ENCODE data around the gene ATF2. TPM values are rescaled to one million over a fixed set of nuclear protein-coding genes. Genes with fewer than 3 reads are reported as not detected.

Gene ATF2
- total and polyA plus RNA-seq, 2 donors (not counting 1 experiment from before 2014, with no cell fraction given) = 23.6 to 66.8 TPM

- H3K4me1 ChIP-seq (ENCODE audit: control insufficient read depth in 2 of 2, insufficient read depth in 2 of 2, low read length in 2 of 2) = peaks cover 0 to 5% of the 10 kb centered on the region in 2 donors
- Mint-ChIP-seq H3K27ac (no peak overlapping the region), H3K27me3 (no peaks in the 10 kb centered on the region), H3K4me1 (peaks cover 22% of the 10 kb centered on the region), H3K4me3 (no peak overlapping the region), H3K9me3 (ENCODE audit: insufficient read depth) (no peaks in the 10 kb centered on the region)
- peaks cover 14% of the 10 kb centered on the region for H4K20me1 ChIP-seq (ENCODE audit: control insufficient read depth, insufficient read depth, low read length, poor library complexity, severe bottlenecking)
- no peak overlapping the region for H2AFZ ChIP-seq (ENCODE audit: insufficient read depth, low read depth, low read length, poor library complexity, severe bottlenecking)
- DNase-seq = no peak
- no peak overlapping the region for H3K27ac ChIP-seq (ENCODE audit: low read length in 2 of 2)
- H3K27me3 ChIP-seq (replicated peaks in 1 of 4; ENCODE audit: control extremely low read depth in 1 of 4, control insufficient read depth in 3 of 4, insufficient read depth in 4 of 4, low read length in 3 of 4) = no peaks in the 10 kb centered on the region
- no peak overlapping the region for H3K4me2 ChIP-seq (replicated peaks; ENCODE audit: low read depth, low read length, poor library complexity, severe bottlenecking)
- no CpG with 5 or more reads among the region's 3 CpGs for WGBS (ENCODE audit: insufficient coverage)
- no peaks in the 10 kb centered on the region for H3K9me3 ChIP-seq (ENCODE audit: control extremely low read depth in 1 of 3, control insufficient read depth in 2 of 3, insufficient read depth in 1 of 3, low read length in 2 of 3)
- POLR2A ChIA-PET = no interaction called here
- no peak for TF ChIP-seq EZH2 (IDR thresholded peaks at IDR 0.05; ENCODE audit: borderline replicate concordance, insufficient read depth, low read depth, low read length, poor library complexity, severe bottlenecking)
- TF ChIP-seq, protein P1, sequence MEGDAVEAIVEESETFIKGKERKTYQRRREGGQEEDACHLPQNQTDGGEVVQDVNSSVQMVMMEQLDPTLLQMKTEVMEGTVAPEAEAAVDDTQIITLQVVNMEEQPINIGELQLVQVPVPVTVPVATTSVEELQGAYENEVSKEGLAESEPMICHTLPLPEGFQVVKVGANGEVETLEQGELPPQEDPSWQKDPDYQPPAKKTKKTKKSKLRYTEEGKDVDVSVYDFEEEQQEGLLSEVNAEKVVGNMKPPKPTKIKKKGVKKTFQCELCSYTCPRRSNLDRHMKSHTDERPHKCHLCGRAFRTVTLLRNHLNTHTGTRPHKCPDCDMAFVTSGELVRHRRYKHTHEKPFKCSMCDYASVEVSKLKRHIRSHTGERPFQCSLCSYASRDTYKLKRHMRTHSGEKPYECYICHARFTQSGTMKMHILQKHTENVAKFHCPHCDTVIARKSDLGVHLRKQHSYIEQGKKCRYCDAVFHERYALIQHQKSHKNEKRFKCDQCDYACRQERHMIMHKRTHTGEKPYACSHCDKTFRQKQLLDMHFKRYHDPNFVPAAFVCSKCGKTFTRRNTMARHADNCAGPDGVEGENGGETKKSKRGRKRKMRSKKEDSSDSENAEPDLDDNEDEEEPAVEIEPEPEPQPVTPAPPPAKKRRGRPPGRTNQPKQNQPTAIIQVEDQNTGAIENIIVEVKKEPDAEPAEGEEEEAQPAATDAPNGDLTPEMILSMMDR (IDR thresholded peaks at IDR 0.05) = no peak
- H3K36me3 ChIP-seq (replicated peaks in 1 of 2; ENCODE audit: control extremely low read depth in 1 of 2, control insufficient read depth in 1 of 2, extremely low read depth in 1 of 2, insufficient read depth in 2 of 2, low read length in 1 of 2) = peaks cover 3 to 16% of the 10 kb centered on the region in 2 experiments
- H3K9ac ChIP-seq (ENCODE audit: low read length) = no peak overlapping the region
- no peak for ATAC-seq (ENCODE audit: low read depth)
- CTCF ChIA-PET = no interaction called here
- intact Hi-C loops (cut with micrococcal nuclease) = no loop called here
- peaks cover 33% of the 10 kb centered on the region for H3K79me2 ChIP-seq (ENCODE audit: control insufficient read depth, insufficient read depth, low read length)
- no peak overlapping the region for H3K4me3 ChIP-seq (ENCODE audit: control extremely low read depth in 1 of 5, extremely low read depth in 1 of 5, insufficient read depth in 1 of 5, low read depth in 2 of 5, low read length in 4 of 5)
Observed at GRCh38 chr2:175135177-175135576, 32.8 kb downstream of the ATF2 start.

DNA sequence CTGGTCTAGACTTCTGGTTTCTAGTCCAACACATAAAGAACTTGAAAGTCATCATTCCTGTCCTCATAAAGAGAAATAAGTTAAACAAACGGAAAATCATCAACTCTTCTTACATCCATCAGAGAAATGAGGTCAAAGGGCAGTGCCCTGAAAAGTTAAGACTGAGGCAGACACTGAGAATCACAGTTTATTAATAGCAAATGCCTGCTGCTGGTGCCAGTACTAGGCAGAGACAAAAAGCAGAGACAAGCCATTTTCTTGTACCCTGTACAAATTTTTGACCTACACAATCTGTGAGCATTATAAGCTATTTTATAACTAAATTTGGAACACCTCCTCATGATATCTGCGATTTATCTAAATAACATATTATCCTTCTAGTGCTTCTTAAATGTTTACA is 36.8 kb downstream of the ATF2 start:
- no peak for ATAC-seq (ENCODE audit: low read depth)
- Histone ChIP-seq H2AFZ (ENCODE audit: insufficient read depth, low read depth, low read length, poor library complexity, severe bottlenecking) (no peak overlapping the region), H4K20me1 (ENCODE audit: control insufficient read depth, insufficient read depth, low read length, poor library complexity, severe bottlenecking) (peaks cover 11% of the 10 kb centered on the region), H3K79me2 (ENCODE audit: control insufficient read depth, insufficient read depth, low read length) (peaks cover 28% of the 10 kb centered on the region), H3K9ac (ENCODE audit: low read length) (no peak overlapping the region), H3K27ac (ENCODE audit: low read length in 2 of 2) (no peak overlapping the region), H3K4me3 (ENCODE audit: control extremely low read depth in 1 of 5, extremely low read depth in 1 of 5, insufficient read depth in 1 of 5, low read depth in 2 of 5, low read length in 4 of 5) (no peak overlapping the region), H3K36me3 (replicated peaks in 1 of 2; ENCODE audit: control extremely low read depth in 1 of 2, control insufficient read depth in 1 of 2, extremely low read depth in 1 of 2, insufficient read depth in 2 of 2, low read length in 1 of 2) (peaks cover 3 to 33% of the 10 kb centered on the region in 2 experiments), H3K27me3 (replicated peaks in 1 of 4; ENCODE audit: control extremely low read depth in 1 of 4, control insufficient read depth in 3 of 4, insufficient read depth in 4 of 4, low read length in 3 of 4) (no peaks in the 10 kb centered on the region), H3K4me2 (replicated peaks; ENCODE audit: low read depth, low read length, poor library complexity, severe bottlenecking) (no peak overlapping the region), H3K9me3 (ENCODE audit: control extremely low read depth in 1 of 3, control insufficient read depth in 2 of 3, insufficient read depth in 1 of 3, low read length in 2 of 3) (no peaks in the 10 kb centered on the region), H3K4me1 (ENCODE audit: control insufficient read depth in 2 of 2, insufficient read depth in 2 of 2, low read length in 2 of 2) (peaks cover 0 to 1% of the 10 kb centered on the region in 2 donors)
- CTCF ChIA-PET = no interaction called here
- DNase-seq = no peak
- intact Hi-C loops (cut with micrococcal nuclease) = no loop called here
- Mint-ChIP-seq H3K27me3 (no peaks in the 10 kb centered on the region), H3K9me3 (ENCODE audit: insufficient read depth) (no peaks in the 10 kb centered on the region), H3K4me3 (no peak overlapping the region), H3K27ac (no peak overlapping the region), H3K4me1 (peaks cover 2% of the 10 kb centered on the region)
- POLR2A ChIA-PET = no interaction called here
- TF ChIP-seq, protein P1 (IDR thresholded peaks at IDR 0.05) = no peak
- no peak for TF ChIP-seq EZH2 (IDR thresholded peaks at IDR 0.05; ENCODE audit: borderline replicate concordance, insufficient read depth, low read depth, low read length, poor library complexity, severe bottlenecking)
- 100% methylated on average over 1 of the region's 2 CpGs for WGBS (ENCODE audit: insufficient coverage)
